GM21825 (cell line): ENCODE measurements around the gene GRM7.

Source experiments
- ATAC-seq: cut with Tn5 transposase; IDR thresholded peaks from one replicate; pipeline ENCODE4 v1.9.1; 2021; ENCODE audit warnings: mild to moderate bottlenecking, moderate library complexity; ENCODE audit not compliant: unreplicated experiment

The GRM7 gene

GRCh38 chr3:7456386-7456785 lies 595.5 kb downstream of the GRM7 start:
- ATAC-seq = no peak

GRCh38 chr3:7461202-7461825 lies 600.4 kb downstream of the GRM7 start:
- ATAC-seq = no peak

GRCh38 chr3:7469866-7470265 lies 609.0 kb downstream of the GRM7 start:
- no peak for ATAC-seq

- ATAC-seq = no peak
Observed at GRCh38 chr3:7484636-7485035, 623.7 kb downstream of the GRM7 start.

- ATAC-seq = no peak
Observed at GRCh38 chr3:7487763-7488162, 626.8 kb downstream of the GRM7 start.

- ATAC-seq = no peak
Observed at GRCh38 chr3:7489417-7489816, 628.5 kb downstream of the GRM7 start.

- ATAC-seq = no peak
Observed at GRCh38 chr3:7498715-7499114, 637.8 kb downstream of the GRM7 start.

- ATAC-seq = no peak
Observed at GRCh38 chr3:7503431-7503830, 642.5 kb downstream of the GRM7 start.

- ATAC-seq = no peak
Observed at GRCh38 chr3:7504886-7505775, 644.2 kb downstream of the GRM7 start.

GRCh38 chr3:7506606-7507180 lies 645.8 kb downstream of the GRM7 start:
- ATAC-seq = no peak

- ATAC-seq = no peak
Observed at GRCh38 chr3:7508821-7509220, 647.9 kb downstream of the GRM7 start.

GRCh38 chr3:7512048-7512447 lies 651.1 kb downstream of the GRM7 start:
- ATAC-seq = no peak

GRCh38 chr3:7518026-7518425 lies 657.1 kb downstream of the GRM7 start:
- ATAC-seq = no peak

GRCh38 chr3:7518456-7518855 lies 657.5 kb downstream of the GRM7 start:
- ATAC-seq = no peak

- no peak for ATAC-seq
Observed at GRCh38 chr3:7520059-7520458, 659.1 kb downstream of the GRM7 start.

GRCh38 chr3:7520593-7520992 lies 659.7 kb downstream of the GRM7 start:
- no peak for ATAC-seq

GRCh38 chr3:7536510-7536909 lies 675.6 kb downstream of the GRM7 start:
- no peak for ATAC-seq

- ATAC-seq = no peak
Observed at GRCh38 chr3:7536921-7537320, 676.0 kb downstream of the GRM7 start.

- no peak for ATAC-seq
Observed at GRCh38 chr3:7543294-7543880, 682.5 kb downstream of the GRM7 start.

GRCh38 chr3:7545334-7545733 lies 684.4 kb downstream of the GRM7 start:
- ATAC-seq = no peak

- ATAC-seq = no peak
Observed at GRCh38 chr3:7546253-7546652, 685.3 kb downstream of the GRM7 start.

- ATAC-seq = no peak
Observed at GRCh38 chr3:7547826-7548225, 686.9 kb downstream of the GRM7 start.
